GM23338 (cell line): ENCODE measurements around the gene KCNB1. TPM values are rescaled to one million over a fixed set of nuclear protein-coding genes. Genes with fewer than 3 reads are reported as not detected.

ENCODE experiments used
- ATAC-seq: fragments of 200-7000 bp; cut with Tn5 transposase; 3 replicates; pipeline ENCODE4 v1.9.1; 2020
- DNase-seq: peaks from one replicate; pipeline ENCODE4 v3.0.0-alpha.2; 2015; ENCODE audit warnings: low spot score
- H2AFZ ChIP-seq: fragments of 200-600 bp; sonication (generic); 2 replicates; pipeline ENCODE4 v1.8.0; 2016; ENCODE audit warnings: antibody characterized with exemption, mild to moderate bottlenecking, moderate library complexity
- H3F3A ChIP-seq: fragments of 200-600 bp; sonication (generic); replicated peaks from 2 replicates; pipeline ENCODE4 v1.8.0; 2017; ENCODE audit warnings: antibody characterized with exemption, mixed run types, low read depth
- H3K27ac ChIP-seq: fragments of 200-600 bp; sonication (generic); 2 replicates; pipeline ENCODE4 v1.6.1; 2016; ENCODE audit warnings: low read depth
- H3K27me3 ChIP-seq: fragments of 200-600 bp; sonication (generic); 2 replicates; pipeline ENCODE4 v1.8.0; 2016; ENCODE audit warnings: mild to moderate bottlenecking, mixed run types, moderate library complexity; ENCODE audit not compliant: insufficient read depth
- H3K36me3 ChIP-seq: fragments of 200-600 bp; sonication (generic); 2 replicates; pipeline ENCODE4 v1.8.0; 2016; ENCODE audit warnings: mild to moderate bottlenecking; ENCODE audit not compliant: insufficient read depth
- H3K4me1 ChIP-seq: fragments of 200-600 bp; sonication (generic); 2 replicates; pipeline ENCODE4 v1.8.0; 2016; ENCODE audit warnings: mild to moderate bottlenecking, moderate library complexity; ENCODE audit not compliant: insufficient read depth
- H3K4me2 ChIP-seq: fragments of 200-600 bp; sonication (generic); 2 replicates; pipeline ENCODE4 v1.7.1; 2017; ENCODE audit warnings: mixed run types
- H3K4me3 ChIP-seq: fragments of 200-600 bp; sonication (generic); 2 replicates; pipeline ENCODE4 v1.6.1; 2016; ENCODE audit warnings: mixed run types
- H3K79me2 ChIP-seq: fragments of 200-600 bp; sonication (generic); replicated peaks from 2 replicates; pipeline ENCODE4 v1.8.0; 2017; ENCODE audit warnings: mild to moderate bottlenecking; ENCODE audit not compliant: insufficient read depth
- H3K9me2 ChIP-seq: fragments of 200-600 bp; sonication (generic); 2 replicates; pipeline ENCODE4 v1.8.0; 2017; ENCODE audit not compliant: insufficient read depth
- H4K20me1 ChIP-seq: fragments of 200-600 bp; sonication (generic); replicated peaks from 2 replicates; pipeline ENCODE4 v1.8.0; 2017; ENCODE audit warnings: mild to moderate bottlenecking; ENCODE audit not compliant: insufficient read depth
- H3K27ac Mint-ChIP-seq: 2 replicates; pipeline ENCODE4 v1.8.0; 2020; ENCODE audit warnings: inconsistent platforms, mild to moderate bottlenecking, moderate library complexity, mixed read lengths
- H3K27me3 Mint-ChIP-seq: 3 replicates; pipeline ENCODE4 v1.8.0; 2022; ENCODE audit warnings: low read depth, mild to moderate bottlenecking, moderate library complexity, mixed read lengths, inconsistent platforms; ENCODE audit not compliant: insufficient read depth, poor library complexity
- H3K36me3 Mint-ChIP-seq: 3 replicates; pipeline ENCODE4 v1.8.0; 2021; ENCODE audit warnings: low read depth, mild to moderate bottlenecking, inconsistent platforms, moderate library complexity, mixed read lengths
- H3K4me1 Mint-ChIP-seq: 3 replicates; pipeline ENCODE4 v1.8.0; 2020; ENCODE audit warnings: mild to moderate bottlenecking, inconsistent platforms, mixed read lengths
- H3K4me3 Mint-ChIP-seq: 3 replicates; pipeline ENCODE4 v1.8.0; 2021; ENCODE audit warnings: moderate library complexity, mild to moderate bottlenecking, inconsistent platforms, mixed read lengths
- H3K9me3 Mint-ChIP-seq: 3 replicates; pipeline ENCODE4 v1.8.0; 2020; ENCODE audit warnings: moderate library complexity, mild to moderate bottlenecking, inconsistent platforms, mixed read lengths
- EZH2 ChIP-seq: fragments of 200-600 bp; sonication (generic); IDR thresholded peaks from one replicate; pipeline ENCODE4 v1.8.0; 2017; ENCODE audit warnings: antibody characterized with exemption, mild to moderate bottlenecking, low read depth; ENCODE audit not compliant: unreplicated experiment
- EZH2phosphoT487 ChIP-seq: fragments of 200-600 bp; sonication (generic); IDR thresholded peaks from one replicate; pipeline ENCODE4 v1.8.1; 2018; ENCODE audit warnings: antibody characterized with exemption; ENCODE audit not compliant: unreplicated experiment
- JUNB ChIP-seq: IDR thresholded peaks from one replicate; pipeline ENCODE4 v1.6.1; 2016; ENCODE audit warnings: antibody characterized with exemption; ENCODE audit not compliant: unreplicated experiment
- NANOG ChIP-seq: IDR thresholded peaks from 2 replicates; pipeline ENCODE4 v1.6.1; 2016; ENCODE audit warnings: antibody characterized with exemption, borderline replicate concordance
- POLR2AphosphoS5 ChIP-seq: IDR thresholded peaks from 2 replicates; pipeline ENCODE4 v1.6.1; 2016; ENCODE audit warnings: antibody characterized with exemption, low read depth
- STAT1 ChIP-seq: IDR thresholded peaks from one replicate; pipeline ENCODE4 v1.6.1; 2016; ENCODE audit warnings: antibody characterized with exemption; ENCODE audit not compliant: unreplicated experiment
- ZNF114 ChIP-seq: fragments of 250-450 bp; sonication (Bioruptor Pico); IDR thresholded peaks from 2 replicates; pipeline ENCODE4 v1.5.0; 2020; ENCODE audit warnings: mild to moderate bottlenecking, moderate library complexity
- ZNF331 ChIP-seq: fragments of 250-450 bp; sonication (Bioruptor Pico); IDR thresholded peaks from 2 replicates; pipeline ENCODE4 v1.5.0; 2020; ENCODE audit warnings: low read depth, mild to moderate bottlenecking, moderate library complexity
- polyA plus RNA-seq: library from polyadenylated mRNA; unstranded; fragments of >200 nt; fragmentation: Nextera tagmentation; extraction: Ambion mirVana; gene quantifications from 2 replicates; pipeline ENCODE4 v1.2.1, GENCODE V29; 2016
- total RNA-seq: library from RNA; depleted of rRNA; stranded (reverse); fragments of >200 nt; shearing (Covaris generic); gene quantifications from 2 replicates; pipeline ENCODE4 v1.2.3, GENCODE V29; 2014
- TF ChIP-seq, protein P1 (sequence below): IDR thresholded peaks from one replicate; pipeline ENCODE4 v1.6.1; 2018; ENCODE audit warnings: antibody characterized with exemption; ENCODE audit not compliant: unreplicated experiment
- TF ChIP-seq, protein P2 (sequence below): IDR thresholded peaks from 2 replicates; pipeline ENCODE4 v1.6.1; 2016; ENCODE audit warnings: antibody characterized with exemption
- TF ChIP-seq, protein P3 (sequence below): fragments of 250-450 bp; sonication (Bioruptor Pico); IDR thresholded peaks from 2 replicates; pipeline ENCODE4 v1.5.0; 2020; ENCODE audit warnings: mild to moderate bottlenecking, moderate library complexity

Gene KCNB1
- total and polyA plus RNA-seq, 2 experiments from 2014 or later: 0.28 to 0.29 TPM

DNA sequence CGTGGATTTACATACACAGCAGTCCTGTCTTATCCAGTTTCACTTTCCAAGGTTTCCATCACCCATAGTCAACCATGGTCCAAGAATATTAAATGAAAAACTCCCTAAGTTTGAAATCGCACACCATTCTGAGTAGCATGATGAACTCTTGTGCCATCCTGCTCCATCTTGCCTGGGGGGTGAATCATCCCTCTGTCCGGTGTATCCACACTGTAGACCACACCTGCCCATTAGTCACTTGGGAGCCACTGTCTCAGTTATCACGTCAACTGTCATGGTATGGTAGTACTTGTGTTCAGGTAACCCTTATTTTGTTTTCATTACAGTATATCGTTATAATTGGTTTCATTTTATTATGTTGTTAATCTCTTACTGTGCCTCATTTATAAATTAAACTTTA, 47.0 kb upstream of the KCNB1 start:
- DNase-seq (no peak), ATAC-seq (no peak)
- TF ChIP-seq STAT1: no peak
- TF ChIP-seq, protein P1, sequence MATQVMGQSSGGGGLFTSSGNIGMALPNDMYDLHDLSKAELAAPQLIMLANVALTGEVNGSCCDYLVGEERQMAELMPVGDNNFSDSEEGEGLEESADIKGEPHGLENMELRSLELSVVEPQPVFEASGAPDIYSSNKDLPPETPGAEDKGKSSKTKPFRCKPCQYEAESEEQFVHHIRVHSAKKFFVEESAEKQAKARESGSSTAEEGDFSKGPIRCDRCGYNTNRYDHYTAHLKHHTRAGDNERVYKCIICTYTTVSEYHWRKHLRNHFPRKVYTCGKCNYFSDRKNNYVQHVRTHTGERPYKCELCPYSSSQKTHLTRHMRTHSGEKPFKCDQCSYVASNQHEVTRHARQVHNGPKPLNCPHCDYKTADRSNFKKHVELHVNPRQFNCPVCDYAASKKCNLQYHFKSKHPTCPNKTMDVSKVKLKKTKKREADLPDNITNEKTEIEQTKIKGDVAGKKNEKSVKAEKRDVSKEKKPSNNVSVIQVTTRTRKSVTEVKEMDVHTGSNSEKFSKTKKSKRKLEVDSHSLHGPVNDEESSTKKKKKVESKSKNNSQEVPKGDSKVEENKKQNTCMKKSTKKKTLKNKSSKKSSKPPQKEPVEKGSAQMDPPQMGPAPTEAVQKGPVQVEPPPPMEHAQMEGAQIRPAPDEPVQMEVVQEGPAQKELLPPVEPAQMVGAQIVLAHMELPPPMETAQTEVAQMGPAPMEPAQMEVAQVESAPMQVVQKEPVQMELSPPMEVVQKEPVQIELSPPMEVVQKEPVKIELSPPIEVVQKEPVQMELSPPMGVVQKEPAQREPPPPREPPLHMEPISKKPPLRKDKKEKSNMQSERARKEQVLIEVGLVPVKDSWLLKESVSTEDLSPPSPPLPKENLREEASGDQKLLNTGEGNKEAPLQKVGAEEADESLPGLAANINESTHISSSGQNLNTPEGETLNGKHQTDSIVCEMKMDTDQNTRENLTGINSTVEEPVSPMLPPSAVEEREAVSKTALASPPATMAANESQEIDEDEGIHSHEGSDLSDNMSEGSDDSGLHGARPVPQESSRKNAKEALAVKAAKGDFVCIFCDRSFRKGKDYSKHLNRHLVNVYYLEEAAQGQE: no peak
- TF ChIP-seq, protein P2, sequence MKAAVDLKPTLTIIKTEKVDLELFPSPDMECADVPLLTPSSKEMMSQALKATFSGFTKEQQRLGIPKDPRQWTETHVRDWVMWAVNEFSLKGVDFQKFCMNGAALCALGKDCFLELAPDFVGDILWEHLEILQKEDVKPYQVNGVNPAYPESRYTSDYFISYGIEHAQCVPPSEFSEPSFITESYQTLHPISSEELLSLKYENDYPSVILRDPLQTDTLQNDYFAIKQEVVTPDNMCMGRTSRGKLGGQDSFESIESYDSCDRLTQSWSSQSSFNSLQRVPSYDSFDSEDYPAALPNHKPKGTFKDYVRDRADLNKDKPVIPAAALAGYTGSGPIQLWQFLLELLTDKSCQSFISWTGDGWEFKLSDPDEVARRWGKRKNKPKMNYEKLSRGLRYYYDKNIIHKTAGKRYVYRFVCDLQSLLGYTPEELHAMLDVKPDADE: no peak
- TF ChIP-seq ZNF114: no peak
- no peak for TF ChIP-seq EZH2
- no peak for TF ChIP-seq EZH2phosphoT487
- TF ChIP-seq ZNF331 (CRISPR knock-in tag): no peak
- no peak for TF ChIP-seq NANOG
- TF ChIP-seq JUNB: no peak
- TF ChIP-seq POLR2AphosphoS5: no peak
- TF ChIP-seq, protein P3, sequence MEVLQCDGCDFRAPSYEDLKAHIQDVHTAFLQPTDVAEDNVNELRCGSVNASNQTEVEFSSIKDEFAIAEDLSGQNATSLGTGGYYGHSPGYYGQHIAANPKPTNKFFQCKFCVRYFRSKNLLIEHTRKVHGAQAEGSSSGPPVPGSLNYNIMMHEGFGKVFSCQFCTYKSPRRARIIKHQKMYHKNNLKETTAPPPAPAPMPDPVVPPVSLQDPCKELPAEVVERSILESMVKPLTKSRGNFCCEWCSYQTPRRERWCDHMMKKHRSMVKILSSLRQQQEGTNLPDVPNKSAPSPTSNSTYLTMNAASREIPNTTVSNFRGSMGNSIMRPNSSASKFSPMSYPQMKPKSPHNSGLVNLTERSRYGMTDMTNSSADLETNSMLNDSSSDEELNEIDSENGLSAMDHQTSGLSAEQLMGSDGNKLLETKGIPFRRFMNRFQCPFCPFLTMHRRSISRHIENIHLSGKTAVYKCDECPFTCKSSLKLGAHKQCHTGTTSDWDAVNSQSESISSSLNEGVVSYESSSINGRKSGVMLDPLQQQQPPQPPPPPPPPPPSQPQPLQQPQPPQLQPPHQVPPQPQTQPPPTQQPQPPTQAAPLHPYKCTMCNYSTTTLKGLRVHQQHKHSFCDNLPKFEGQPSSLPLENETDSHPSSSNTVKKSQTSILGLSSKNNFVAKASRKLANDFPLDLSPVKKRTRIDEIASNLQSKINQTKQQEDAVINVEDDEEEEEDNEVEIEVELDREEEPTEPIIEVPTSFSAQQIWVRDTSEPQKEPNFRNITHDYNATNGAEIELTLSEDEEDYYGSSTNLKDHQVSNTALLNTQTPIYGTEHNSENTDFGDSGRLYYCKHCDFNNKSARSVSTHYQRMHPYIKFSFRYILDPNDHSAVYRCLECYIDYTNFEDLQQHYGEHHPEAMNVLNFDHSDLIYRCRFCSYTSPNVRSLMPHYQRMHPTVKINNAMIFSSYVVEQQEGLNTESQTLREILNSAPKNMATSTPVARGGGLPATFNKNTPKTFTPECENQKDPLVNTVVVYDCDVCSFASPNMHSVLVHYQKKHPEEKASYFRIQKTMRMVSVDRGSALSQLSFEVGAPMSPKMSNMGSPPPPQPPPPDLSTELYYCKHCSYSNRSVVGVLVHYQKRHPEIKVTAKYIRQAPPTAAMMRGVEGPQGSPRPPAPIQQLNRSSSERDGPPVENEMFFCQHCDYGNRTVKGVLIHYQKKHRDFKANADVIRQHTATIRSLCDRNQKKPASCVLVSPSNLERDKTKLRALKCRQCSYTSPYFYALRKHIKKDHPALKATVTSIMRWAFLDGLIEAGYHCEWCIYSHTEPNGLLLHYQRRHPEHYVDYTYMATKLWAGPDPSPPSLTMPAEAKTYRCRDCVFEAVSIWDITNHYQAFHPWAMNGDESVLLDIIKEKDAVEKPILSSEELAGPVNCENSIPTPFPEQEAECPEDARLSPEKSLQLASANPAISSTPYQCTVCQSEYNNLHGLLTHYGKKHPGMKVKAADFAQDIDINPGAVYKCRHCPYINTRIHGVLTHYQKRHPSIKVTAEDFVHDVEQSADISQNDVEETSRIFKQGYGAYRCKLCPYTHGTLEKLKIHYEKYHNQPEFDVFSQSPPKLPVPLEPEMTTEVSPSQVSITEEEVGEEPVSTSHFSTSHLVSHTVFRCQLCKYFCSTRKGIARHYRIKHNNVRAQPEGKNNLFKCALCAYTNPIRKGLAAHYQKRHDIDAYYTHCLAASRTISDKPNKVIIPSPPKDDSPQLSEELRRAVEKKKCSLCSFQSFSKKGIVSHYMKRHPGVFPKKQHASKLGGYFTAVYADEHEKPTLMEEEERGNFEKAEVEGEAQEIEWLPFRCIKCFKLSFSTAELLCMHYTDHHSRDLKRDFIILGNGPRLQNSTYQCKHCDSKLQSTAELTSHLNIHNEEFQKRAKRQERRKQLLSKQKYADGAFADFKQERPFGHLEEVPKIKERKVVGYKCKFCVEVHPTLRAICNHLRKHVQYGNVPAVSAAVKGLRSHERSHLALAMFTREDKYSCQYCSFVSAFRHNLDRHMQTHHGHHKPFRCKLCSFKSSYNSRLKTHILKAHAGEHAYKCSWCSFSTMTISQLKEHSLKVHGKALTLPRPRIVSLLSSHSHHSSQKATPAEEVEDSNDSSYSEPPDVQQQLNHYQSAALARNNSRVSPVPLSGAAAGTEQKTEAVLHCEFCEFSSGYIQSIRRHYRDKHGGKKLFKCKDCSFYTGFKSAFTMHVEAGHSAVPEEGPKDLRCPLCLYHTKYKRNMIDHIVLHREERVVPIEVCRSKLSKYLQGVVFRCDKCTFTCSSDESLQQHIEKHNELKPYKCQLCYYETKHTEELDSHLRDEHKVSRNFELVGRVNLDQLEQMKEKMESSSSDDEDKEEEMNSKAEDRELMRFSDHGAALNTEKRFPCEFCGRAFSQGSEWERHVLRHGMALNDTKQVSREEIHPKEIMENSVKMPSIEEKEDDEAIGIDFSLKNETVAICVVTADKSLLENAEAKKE (CRISPR knock-in tag): no peak
- Mint-ChIP-seq H3K27me3 (peaks cover 1% of the 10 kb centered on the region), H3K36me3 (peaks cover 22% of the 10 kb centered on the region), H3K9me3 (peaks cover 6% of the 10 kb centered on the region; the same call in 2 of the 3 replicates), H3K4me3 (no peak overlapping the region), H3K27ac (no peak overlapping the region), H3K4me1 (no peaks in the 10 kb centered on the region; the same call in 2 of the 3 replicates)
- Histone ChIP-seq H3K9me2 (no peaks in the 10 kb centered on the region), H3K27me3 (no peaks in the 10 kb centered on the region), H2AFZ (no peak overlapping the region), H3K4me2 (no peak overlapping the region), H3F3A (no peaks in the 10 kb centered on the region), H3K79me2 (no peaks in the 10 kb centered on the region), H4K20me1 (0 out of 2 replicates have a peak, but pooled peaks cover 8% of the 10 kb centered on the region), H3K4me1 (no peaks in the 10 kb centered on the region), H3K36me3 (no peaks in the 10 kb centered on the region; the same call in 1 of the 2 replicates), H3K4me3 (no peak overlapping the region), H3K27ac (no peak overlapping the region)
